GM18502 (cell line): ENCODE results near the gene HIC1.

ENCODE experiments used
- ATAC-seq: cut with Tn5 transposase; IDR thresholded peaks from one replicate; pipeline ENCODE4 v1.9.1; 2021; ENCODE audit warnings: mild to moderate bottlenecking; ENCODE audit not compliant: unreplicated experiment, poor library complexity

Gene HIC1

GRCh38 chr17:2093349-2093748, 38.4 kb downstream of the HIC1 start:
- no peak for ATAC-seq

- ATAC-seq = no peak
These were observed 40.1 kb downstream of the HIC1 start for GRCh38 chr17:2094891-2095535.

GRCh38 chr17:2095536-2095910, 40.6 kb downstream of the HIC1 start:
- no peak for ATAC-seq

- no peak for ATAC-seq
These were observed 46.8 kb downstream of the HIC1 start for GRCh38 chr17:2101448-2102257.

GRCh38 chr17:2102931-2103809, 48.3 kb downstream of the HIC1 start:
- no peak for ATAC-seq

- ATAC-seq = no peak
These were observed 50.8 kb downstream of the HIC1 start for GRCh38 chr17:2105663-2106062.

GRCh38 chr17:2106308-2106955, 51.5 kb downstream of the HIC1 start:
- no peak for ATAC-seq

- no peak for ATAC-seq
These were observed 52.1 kb downstream of the HIC1 start for GRCh38 chr17:2107050-2107449.

- ATAC-seq = no peak
These were observed 52.6 kb downstream of the HIC1 start for GRCh38 chr17:2107506-2107905.

GRCh38 chr17:2108170-2108569, 53.3 kb downstream of the HIC1 start:
- no peak for ATAC-seq

- ATAC-seq = no peak
These were observed 55.5 kb downstream of the HIC1 start for GRCh38 chr17:2110436-2110835.

- no peak for ATAC-seq
These were observed 56.8 kb downstream of the HIC1 start for GRCh38 chr17:2111691-2112090.
